ENCODE results near the gene ABCA7. TPM values are rescaled to one million over a fixed set of nuclear protein-coding genes. Genes with fewer than 3 reads are reported as not detected.

Gene ABCA7
- total and polyA plus RNA-seq, 2 of the 13 experiments (the other 11 are each of a cell fraction or from before 2014, with no cell fraction given): 4.4 to 32.4 TPM

DNA sequence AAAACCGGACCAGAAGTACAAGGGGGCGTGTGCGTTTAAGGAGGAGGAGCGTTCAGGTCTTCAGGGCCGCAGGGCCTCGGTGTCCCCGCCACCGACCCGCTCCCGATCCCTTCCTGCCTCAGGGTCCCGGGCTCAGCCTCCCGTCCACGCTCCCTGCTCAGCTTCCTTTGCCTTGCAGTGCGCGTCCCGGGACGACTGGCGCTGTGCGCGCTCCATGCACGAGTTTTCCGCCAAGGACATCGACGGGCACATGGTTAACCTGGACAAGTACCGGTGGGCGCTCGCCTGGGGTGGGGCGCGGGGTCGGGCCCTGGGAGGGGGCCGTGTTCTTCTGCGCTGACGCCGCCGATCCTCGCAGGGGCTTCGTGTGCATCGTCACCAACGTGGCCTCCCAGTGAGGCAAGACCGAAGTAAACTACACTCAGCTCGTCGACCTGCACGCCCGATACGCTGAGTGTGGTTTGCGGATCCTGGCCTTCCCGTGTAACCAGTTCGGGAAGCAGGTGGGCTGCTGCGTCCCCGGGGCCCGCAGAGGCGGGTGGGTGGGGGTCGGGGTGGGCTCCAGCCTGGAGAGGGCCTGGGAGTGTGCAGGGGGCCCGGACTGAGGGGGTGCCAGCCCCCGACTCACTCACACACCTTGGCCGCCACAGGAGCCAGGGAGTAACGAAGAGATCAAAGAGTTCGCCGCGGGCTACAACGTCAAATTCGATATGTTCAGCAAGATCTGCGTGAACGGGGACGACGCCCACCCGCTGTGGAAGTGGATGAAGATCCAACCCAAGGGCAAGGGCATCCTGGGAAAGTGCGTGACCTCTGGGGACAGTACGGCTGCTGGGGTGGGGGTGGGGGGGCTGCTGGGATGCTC, 65.3 kb downstream of the ABCA7 start (continued):
- TF ChIP-seq, protein P1, sequence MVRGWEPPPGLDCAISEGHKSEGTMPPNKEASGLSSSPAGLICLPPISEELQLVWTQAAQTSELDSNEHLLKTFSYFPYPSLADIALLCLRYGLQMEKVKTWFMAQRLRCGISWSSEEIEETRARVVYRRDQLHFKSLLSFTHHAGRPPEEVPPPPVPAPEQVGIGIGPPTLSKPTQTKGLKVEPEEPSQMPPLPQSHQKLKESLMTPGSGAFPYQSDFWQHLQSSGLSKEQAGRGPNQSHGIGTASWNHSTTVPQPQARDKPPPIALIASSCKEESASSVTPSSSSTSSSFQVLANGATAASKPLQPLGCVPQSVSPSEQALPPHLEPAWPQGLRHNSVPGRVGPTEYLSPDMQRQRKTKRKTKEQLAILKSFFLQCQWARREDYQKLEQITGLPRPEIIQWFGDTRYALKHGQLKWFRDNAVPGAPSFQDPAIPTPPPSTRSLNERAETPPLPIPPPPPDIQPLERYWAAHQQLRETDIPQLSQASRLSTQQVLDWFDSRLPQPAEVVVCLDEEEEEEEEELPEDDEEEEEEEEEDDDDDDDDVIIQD (CRISPR knock-in tag; IDR thresholded peaks at IDR 0.05; ENCODE audit: low read depth): no peak
- TF ChIP-seq NAIF1 (CRISPR knock-in tag; IDR thresholded peaks at IDR 0.05; ENCODE audit: borderline replicate concordance) (no peak), CBFB (CRISPR knock-in tag; IDR thresholded peaks at IDR 0.05) (no peak), SETDB1 (CRISPR knock-in tag; IDR thresholded peaks at IDR 0.05; ENCODE audit: borderline replicate concordance) (no peak), ETS1 (CRISPR knock-in tag; IDR thresholded peaks at IDR 0.05) (no peak), ZMYM4 (CRISPR knock-in tag; IDR thresholded peaks at IDR 0.05) (no peak; the same call in 1 of the 2 replicates), ZC3H13 (CRISPR knock-in tag; IDR thresholded peaks at IDR 0.05) (peak; percentile 17; the same call in 1 of the 2 replicates), RXRA (CRISPR knock-in tag; IDR thresholded peaks at IDR 0.05) (peak; percentile 35; the same call in 1 of the 2 replicates), ZNF44 (CRISPR knock-in tag; IDR thresholded peaks at IDR 0.05) (no peak), TCF7 (IDR thresholded peaks at IDR 0.05; ENCODE audit: low read depth) (no peak), ZBTB2 (CRISPR knock-in tag; IDR thresholded peaks at IDR 0.05; ENCODE audit: low read depth) (no peak), ZNF280B (CRISPR knock-in tag; IDR thresholded peaks at IDR 0.05; ENCODE audit: borderline replicate concordance) (peak; percentile 57; the same call in 1 of the 2 replicates), TBX2 (CRISPR knock-in tag; IDR thresholded peaks at IDR 0.05; ENCODE audit: borderline replicate concordance) (no peak), ZNF317 (CRISPR knock-in tag; IDR thresholded peaks at IDR 0.05) (no peak), MXD1 (CRISPR knock-in tag; IDR thresholded peaks at IDR 0.05) (peak; percentile 66; the same call in 1 of the 2 replicates)
- TF ChIP-seq, protein P2, sequence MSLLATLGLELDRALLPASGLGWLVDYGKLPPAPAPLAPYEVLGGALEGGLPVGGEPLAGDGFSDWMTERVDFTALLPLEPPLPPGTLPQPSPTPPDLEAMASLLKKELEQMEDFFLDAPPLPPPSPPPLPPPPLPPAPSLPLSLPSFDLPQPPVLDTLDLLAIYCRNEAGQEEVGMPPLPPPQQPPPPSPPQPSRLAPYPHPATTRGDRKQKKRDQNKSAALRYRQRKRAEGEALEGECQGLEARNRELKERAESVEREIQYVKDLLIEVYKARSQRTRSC (CRISPR knock-in tag; IDR thresholded peaks at IDR 0.05; ENCODE audit: low read depth): no peak
- TF ChIP-seq, protein P3, sequence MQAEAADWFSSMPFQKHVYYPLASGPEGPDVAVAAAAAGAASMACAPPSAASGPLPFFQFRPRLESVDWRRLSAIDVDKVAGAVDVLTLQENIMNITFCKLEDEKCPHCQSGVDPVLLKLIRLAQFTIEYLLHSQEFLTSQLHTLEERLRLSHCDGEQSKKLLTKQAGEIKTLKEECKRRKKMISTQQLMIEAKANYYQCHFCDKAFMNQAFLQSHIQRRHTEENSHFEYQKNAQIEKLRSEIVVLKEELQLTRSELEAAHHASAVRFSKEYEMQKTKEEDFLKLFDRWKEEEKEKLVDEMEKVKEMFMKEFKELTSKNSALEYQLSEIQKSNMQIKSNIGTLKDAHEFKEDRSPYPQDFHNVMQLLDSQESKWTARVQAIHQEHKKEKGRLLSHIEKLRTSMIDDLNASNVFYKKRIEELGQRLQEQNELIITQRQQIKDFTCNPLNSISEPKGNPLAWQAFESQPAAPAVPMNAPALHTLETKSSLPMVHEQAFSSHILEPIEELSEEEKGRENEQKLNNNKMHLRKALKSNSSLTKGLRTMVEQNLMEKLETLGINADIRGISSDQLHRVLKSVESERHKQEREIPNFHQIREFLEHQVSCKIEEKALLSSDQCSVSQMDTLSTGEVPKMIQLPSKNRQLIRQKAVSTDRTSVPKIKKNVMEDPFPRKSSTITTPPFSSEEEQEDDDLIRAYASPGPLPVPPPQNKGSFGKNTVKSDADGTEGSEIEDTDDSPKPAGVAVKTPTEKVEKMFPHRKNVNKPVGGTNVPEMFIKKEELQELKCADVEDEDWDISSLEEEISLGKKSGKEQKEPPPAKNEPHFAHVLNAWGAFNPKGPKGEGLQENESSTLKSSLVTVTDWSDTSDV (CRISPR knock-in tag; IDR thresholded peaks at IDR 0.05): 0 out of 2 replicates have a peak, but pooled peaks have one; percentile 59

Measured in HepG2 (cell line).